GM06990 (cell line): Measurements from ENCODE around the gene C14orf180.
"Not testable (repeated sequence)": the region's sequence is repeated elsewhere in the genome, so short reads cannot be mapped to it uniquely, and the experiment has no call there.

ENCODE experiments used
- DNase-seq: peaks from one replicate; pipeline ENCODE4 v3.0.0-alpha.2; 2011; ENCODE audit not compliant: insufficient read length; ENCODE audit errors: extremely low read depth
- H3K27me3 ChIP-seq: replicated peaks from 2 replicates; pipeline ENCODE4 v1.6.0; 2011; ENCODE audit warnings: low read length; ENCODE audit not compliant: control insufficient read depth, insufficient read depth
- H3K36me3 ChIP-seq: 2 replicates; pipeline ENCODE4 v1.5.1; 2011; ENCODE audit warnings: low read length; ENCODE audit not compliant: control insufficient read depth, insufficient read depth
- H3K4me3 ChIP-seq: replicated peaks from 2 replicates; pipeline ENCODE4 v1.5.1; 2011; ENCODE audit warnings: low read depth, mild to moderate bottlenecking, control low read depth, low read length
- CTCF ChIP-seq: IDR thresholded peaks from 2 replicates; pipeline ENCODE4 v1.5.1; 2011; ENCODE audit warnings: low read length, control low read depth, mild to moderate bottlenecking, inconsistent platforms; ENCODE audit not compliant: insufficient read depth, poor library complexity, severe bottlenecking

The C14orf180 gene

GRCh38 chr14:104636131-104636530, 56.6 kb downstream of the C14orf180 start:
- Histone ChIP-seq H3K36me3 (no peaks in the 10 kb centered on the region), H3K4me3 (no peak overlapping the region), H3K27me3 (no peaks in the 10 kb centered on the region)
- no peak for DNase-seq
- no peak for TF ChIP-seq CTCF

GRCh38 chr14:104636846-104637545, 57.4 kb downstream of the C14orf180 start:
- not testable (repeated sequence) for H3K27me3 ChIP-seq, H3K4me3 ChIP-seq, DNase-seq, H3K36me3 ChIP-seq

- Histone ChIP-seq H3K36me3 (no peaks in the 10 kb centered on the region), H3K27me3 (no peaks in the 10 kb centered on the region), H3K4me3 (no peak overlapping the region)
- TF ChIP-seq CTCF: no peak
- DNase-seq: no peak
Observed at GRCh38 chr14:104637546-104638003, 58.0 kb downstream of the C14orf180 start.

GRCh38 chr14:104638190-104638589, 58.6 kb downstream of the C14orf180 start:
- no peaks in the 10 kb centered on the region for H3K36me3 ChIP-seq
- TF ChIP-seq CTCF: no peak
- no peak for DNase-seq
- H3K27me3 ChIP-seq: no peaks in the 10 kb centered on the region
- no peak overlapping the region for H3K4me3 ChIP-seq

- Histone ChIP-seq H3K4me3 (no peak overlapping the region), H3K36me3 (no peaks in the 10 kb centered on the region), H3K27me3 (no peaks in the 10 kb centered on the region)
- no peak for DNase-seq
- TF ChIP-seq CTCF: no peak
Observed at GRCh38 chr14:104638927-104639450, 59.4 kb downstream of the C14orf180 start.

GRCh38 chr14:104639471-104639870, 59.9 kb downstream of the C14orf180 start:
- H3K4me3 ChIP-seq: no peak overlapping the region
- no peaks in the 10 kb centered on the region for H3K36me3 ChIP-seq
- no peaks in the 10 kb centered on the region for H3K27me3 ChIP-seq
- TF ChIP-seq CTCF: no peak
- no peak for DNase-seq
